C4-2B (cell line): ENCODE data around the gene GHRL.

Source experiments
- H3K27ac ChIP-seq: fragments of 450-650 bp; 2 replicates; pipeline ENCODE4 v1.5.1; 2017
- ZFX ChIP-seq: fragments of 450-650 bp; IDR thresholded peaks from 2 replicates; pipeline ENCODE4 v1.6.1; 2017
- TF ChIP-seq, protein P1 (sequence below): fragments of 450-650 bp; conservative IDR thresholded peaks from 2 replicates; pipeline ENCODE4 v1.5.1; 2017; ENCODE audit warnings: mild to moderate bottlenecking

GHRL gene

DNA sequence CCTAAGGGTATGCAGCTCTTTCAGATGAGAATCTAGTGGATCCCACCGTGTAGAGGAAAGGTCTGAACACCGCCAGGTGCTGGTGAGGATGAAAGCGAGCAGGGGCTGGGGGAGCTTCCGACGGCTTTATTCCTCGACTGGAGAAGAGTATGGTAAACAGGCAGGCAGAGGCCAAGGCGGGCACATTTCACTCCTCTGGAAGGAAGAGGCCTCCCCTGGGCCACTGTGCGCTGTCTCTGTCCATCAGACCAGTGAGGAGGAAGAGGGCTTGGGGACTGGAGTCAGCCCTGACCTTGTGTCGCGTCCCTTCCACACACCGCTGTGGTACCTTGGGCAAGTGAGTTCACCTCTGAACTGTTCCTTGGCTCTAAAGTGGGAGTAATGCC, 4.2 kb downstream of the GHRL start:
- no peak overlapping the region for H3K27ac ChIP-seq
- TF ChIP-seq ZFX: no peak
- TF ChIP-seq, protein P1, sequence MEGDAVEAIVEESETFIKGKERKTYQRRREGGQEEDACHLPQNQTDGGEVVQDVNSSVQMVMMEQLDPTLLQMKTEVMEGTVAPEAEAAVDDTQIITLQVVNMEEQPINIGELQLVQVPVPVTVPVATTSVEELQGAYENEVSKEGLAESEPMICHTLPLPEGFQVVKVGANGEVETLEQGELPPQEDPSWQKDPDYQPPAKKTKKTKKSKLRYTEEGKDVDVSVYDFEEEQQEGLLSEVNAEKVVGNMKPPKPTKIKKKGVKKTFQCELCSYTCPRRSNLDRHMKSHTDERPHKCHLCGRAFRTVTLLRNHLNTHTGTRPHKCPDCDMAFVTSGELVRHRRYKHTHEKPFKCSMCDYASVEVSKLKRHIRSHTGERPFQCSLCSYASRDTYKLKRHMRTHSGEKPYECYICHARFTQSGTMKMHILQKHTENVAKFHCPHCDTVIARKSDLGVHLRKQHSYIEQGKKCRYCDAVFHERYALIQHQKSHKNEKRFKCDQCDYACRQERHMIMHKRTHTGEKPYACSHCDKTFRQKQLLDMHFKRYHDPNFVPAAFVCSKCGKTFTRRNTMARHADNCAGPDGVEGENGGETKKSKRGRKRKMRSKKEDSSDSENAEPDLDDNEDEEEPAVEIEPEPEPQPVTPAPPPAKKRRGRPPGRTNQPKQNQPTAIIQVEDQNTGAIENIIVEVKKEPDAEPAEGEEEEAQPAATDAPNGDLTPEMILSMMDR: no peak

DNA sequence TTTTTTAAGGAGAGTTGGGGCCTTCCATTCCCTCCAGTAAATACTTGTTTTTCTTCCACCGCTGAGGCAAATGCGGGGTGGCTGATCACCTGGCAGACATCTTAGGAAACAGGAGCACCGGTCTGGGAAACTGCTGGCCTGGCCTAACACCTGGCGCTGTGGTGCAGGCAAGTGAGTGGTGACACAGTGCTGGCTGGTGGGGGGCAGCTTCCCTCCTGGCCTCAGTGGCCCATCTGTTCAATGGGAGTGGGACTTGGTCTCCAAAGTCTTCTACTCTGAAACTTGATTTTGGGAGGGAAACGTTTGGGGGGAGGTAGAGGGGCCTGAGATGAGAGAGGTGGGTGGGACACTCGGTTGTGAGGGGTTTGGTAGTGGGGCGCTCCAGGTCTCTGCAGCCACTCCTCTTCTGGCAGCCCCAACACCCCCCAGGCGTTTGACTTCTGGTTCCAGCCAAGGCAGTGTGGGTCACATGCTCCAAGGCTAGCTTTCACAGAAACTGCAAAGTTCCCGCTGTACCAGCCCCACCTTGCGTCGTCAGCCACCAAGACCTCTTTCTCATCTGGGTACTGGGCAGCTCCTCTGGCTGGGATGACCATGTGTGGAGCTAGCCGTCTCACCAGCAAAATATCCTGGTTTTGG, 4.7 kb downstream of the GHRL start:
- no peak for TF ChIP-seq ZFX
- TF ChIP-seq, protein P1: no peak
- H3K27ac ChIP-seq: no peak overlapping the region

DNA sequence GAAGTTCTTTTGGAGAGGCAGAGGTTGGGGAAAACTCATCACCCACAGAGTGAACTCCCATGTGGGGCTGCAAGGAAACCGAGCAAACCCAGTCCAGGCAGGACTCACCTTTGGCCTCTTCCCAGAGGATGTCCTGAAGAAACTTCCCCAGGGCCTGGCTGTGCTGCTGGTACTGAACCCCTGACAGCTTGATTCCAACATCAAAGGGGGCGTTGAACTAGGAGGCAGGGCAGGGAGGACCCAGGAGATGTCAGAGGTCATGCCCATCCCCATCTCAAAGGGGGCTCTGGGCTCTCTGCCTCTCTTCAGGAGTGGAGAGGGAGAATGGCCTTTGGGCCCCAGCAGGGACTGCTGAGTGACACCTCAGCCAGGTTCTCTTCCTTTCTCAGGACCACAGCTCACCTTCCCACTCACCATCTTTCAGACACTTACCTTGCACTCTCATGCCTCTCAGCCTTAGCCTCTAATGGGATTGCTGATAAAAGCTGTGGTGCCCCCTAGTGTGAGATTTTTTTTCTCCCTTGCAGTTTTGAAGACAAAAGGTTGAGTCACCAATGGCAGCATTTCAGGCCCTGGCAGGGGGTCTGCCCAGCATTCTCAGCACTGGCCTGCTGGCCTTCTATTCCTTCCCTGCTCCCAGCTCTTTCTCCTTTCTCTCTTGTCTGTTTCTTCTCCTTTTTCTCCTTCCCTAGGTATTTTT, 6.0 kb downstream of the GHRL start:
- no peak for TF ChIP-seq ZFX
- TF ChIP-seq, protein P1: no peak; the same call in 1 of the 2 replicates
- H3K27ac ChIP-seq: peak overlapping the region; percentile 72

DNA sequence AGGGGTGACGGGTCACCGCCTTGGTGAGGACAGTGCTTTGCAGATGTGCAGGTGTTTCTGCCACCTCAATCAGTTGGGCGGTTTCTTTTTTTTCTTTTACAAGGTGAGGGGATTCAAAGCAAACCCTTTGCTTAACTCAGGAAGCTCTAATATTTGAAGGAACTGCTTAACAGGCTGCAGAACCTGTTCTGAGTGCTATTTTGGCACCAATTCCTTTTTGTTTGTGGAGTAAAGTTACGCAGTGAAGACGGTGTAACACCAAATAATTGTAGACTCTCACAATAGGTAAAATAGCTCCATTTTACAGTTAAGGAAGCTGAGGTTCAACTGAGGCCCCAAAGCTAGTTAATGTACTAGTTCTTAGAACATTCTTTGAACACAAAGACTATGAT, 6.6 kb downstream of the GHRL start:
- TF ChIP-seq, protein P1: no peak
- TF ChIP-seq ZFX: no peak
- H3K27ac ChIP-seq: peak overlapping the region; percentile 72

DNA sequence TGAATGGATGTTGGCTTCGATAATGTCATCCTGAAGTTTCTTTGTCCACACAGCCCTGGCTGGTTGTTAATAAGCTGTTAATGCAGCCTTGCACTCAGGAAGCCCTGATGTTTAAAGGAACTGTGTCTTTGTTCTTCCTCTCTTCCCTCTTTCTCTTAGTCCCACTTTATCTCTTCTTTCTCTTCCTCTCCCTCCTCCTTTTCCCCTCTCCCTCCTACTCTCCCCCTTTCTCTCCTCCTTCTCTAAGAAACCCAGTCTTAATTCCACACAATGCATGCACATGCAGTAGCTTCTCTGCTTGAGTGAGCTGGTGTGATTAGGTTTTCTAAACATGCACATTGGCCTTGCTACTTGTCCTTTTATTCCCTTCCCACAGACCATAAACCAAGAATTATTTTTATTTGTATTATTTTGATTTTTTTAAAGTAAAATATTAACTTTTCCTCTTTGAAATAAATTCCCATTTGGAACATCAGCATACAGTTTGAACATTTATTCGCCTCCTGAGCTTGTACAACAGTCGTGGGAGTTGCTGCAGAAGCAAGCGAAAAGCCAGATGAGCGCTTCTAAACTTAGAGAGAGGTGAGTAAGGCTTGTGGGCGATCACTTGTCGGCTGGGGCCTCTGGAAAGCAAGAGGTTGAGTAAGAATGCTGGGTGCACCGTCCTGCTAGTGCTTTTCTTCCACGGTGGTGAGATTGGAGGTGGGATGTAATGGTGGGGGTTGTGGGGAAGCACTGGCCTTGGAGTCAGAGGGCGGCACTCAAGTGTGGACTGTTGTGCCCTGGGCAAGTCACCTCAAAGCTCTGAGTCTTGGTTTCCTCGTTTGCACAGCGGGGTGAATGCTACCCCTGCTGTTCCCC, 7.2 kb downstream of the GHRL start:
- TF ChIP-seq, protein P1: no peak
- no peak for TF ChIP-seq ZFX
- peak overlapping the region; percentile 72 for H3K27ac ChIP-seq

DNA sequence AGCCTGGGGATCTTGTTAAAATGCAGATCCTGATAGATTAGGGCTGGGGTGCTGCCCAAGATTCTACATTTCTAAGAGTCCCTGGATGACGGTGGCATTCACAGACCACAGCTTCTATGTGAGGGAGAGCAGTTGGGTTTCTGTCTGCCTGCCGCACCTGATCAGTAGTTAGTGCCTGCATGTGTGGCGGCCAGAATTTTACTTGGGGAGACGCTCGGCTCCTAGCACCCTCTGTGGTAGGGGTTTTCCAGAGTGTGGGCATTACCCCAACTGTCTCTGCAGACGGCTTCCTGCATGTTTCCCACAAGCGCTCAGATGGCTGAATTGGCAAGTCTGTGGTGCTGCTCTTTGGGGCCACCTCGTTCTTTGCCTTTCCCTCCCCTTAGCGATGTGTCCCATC, 8.3 kb downstream of the GHRL start:
- TF ChIP-seq ZFX: no peak
- TF ChIP-seq, protein P1: no peak
- H3K27ac ChIP-seq: no peak overlapping the region; the same call in 1 of the 2 replicates

DNA sequence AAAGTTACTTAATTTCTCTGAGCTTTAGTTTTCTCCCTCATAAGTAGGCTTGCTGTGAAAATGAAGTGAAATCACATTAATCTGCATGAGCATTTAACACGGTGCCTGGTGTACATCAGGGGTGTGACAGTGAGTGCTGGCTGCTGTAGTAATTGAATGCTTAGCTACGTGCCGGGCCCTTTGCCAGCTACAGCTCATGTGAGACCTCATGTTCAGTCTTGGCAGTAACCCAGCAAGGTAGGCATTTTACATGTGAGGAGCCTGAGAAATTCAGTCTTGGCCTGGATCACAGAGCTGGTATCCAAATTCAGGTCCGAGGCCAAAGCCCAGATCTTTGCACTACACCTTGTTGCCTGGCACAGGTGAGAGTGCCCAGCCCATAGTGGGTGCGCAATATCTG, 9.1 kb downstream of the GHRL start:
- H3K27ac ChIP-seq: no peak overlapping the region
- TF ChIP-seq, protein P1: no peak
- no peak for TF ChIP-seq ZFX
